GM21717 (cell line): ENCODE data around the gene ENGASE.

Experiments
- ATAC-seq: cut with Tn5 transposase; IDR thresholded peaks from one replicate; pipeline ENCODE4 v1.9.1; 2021; ENCODE audit warnings: mild to moderate bottlenecking, moderate library complexity; ENCODE audit not compliant: unreplicated experiment

Gene ENGASE

DNA sequence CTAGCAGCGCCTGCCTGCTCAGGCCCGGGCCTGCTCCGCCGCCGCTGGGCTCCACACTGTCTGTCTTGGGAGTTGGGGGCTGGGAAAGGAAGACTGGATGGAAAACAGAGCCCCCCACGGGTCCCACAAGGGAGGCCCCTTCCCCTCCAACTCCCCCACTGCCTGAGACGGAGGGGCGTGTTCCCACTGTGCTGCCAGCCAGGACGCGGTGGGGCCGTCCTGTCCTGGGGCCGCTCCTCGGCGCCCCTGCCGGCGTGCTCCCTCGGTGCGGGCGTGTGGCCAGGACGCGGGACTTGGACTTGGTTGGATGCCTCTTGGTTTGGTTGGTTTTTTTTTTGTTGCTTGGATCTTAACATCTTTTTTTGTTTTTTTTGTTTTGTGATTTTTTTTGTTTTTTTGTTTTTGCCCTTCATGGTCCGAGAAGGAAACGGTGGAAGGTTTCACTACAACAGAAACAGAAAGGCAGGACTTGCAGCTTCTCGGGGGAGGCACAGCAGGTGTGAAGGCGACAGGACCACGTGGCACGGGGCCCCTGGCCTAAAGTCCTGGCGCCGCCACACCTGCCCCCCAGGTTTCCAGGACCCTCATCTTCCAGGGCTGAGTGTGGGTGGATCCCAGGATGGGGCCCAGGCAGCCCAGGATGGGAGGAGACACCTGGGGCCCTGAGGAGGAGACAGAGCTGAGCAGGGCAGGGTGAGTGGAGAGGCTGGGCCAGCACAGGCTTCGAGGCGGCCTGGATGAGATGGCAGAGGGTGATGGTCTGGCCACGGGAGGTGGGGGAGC lies 16.0 kb downstream of the ENGASE start:
- ATAC-seq, result no peak

DNA sequence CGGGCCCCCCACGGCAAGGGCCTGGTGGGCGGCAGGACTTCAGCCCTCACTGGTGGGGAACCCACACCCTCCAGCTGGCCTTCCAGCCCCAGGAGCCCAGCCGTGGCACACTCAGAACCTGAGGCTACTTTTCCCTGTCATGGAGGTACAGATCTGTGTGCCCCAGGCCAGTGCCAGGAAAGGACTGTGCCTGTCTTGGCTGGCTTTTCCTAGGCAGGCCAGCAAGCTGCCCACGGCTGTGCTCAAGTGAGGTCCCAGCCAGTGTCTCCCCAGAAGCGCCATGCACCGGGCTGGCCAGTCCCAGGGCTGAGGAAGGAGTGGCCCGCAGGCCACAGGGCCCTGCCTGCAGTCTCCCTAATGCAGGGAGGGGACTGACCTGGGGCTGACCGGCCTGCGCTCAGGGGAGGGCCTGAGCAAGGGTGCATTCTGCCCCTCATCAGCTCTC lies 16.6 kb downstream of the ENGASE start:
- ATAC-seq, result no peak

DNA sequence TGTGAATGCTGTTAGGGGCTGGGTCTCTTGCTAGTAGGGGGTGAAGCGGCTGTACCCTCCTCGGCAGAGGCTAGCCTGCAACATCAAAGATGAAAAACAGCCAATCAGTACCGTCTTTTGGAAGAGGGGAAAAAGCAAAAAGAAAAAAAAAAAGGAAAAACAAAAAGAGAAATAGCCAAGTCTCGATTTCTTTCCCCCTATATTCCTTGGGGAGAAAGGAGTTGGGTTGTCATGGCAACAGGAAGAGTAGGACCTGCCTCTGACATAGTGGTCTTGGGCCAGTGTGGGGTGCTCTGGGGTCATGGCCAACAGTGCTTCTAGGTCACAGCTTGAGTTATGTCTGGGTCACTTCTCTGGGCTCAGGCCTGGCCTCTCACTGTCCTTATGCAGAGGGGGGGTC lies 17.9 kb downstream of the ENGASE start:
- no peak for ATAC-seq

- no peak for ATAC-seq
Observed at GRCh38 chr17:79093270-79093669, 18.6 kb downstream of the ENGASE start.

DNA sequence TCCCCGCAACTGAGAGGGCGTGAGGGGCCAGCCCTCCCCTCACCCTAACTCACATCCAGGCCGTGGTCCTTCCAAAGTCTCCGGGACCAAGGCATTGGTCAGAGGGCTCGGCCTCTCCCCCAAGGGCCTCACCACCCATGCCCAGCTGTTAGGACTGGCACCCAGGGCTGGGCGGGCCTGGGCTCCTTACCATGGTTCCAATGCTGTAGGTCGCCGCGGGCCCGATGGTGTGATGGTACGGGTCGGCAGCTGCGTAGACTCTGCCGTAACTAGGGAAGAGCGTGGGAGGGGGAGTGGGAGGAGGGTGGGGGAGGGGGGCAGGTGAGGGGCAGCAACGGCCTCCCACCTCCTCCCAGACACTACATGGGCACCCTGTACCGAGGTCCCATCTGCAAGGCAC lies 19.6 kb downstream of the ENGASE start:
- ATAC-seq, result no peak

GRCh38 chr17:79095345-79096055 lies 20.9 kb downstream of the ENGASE start:
- no peak for ATAC-seq

DNA sequence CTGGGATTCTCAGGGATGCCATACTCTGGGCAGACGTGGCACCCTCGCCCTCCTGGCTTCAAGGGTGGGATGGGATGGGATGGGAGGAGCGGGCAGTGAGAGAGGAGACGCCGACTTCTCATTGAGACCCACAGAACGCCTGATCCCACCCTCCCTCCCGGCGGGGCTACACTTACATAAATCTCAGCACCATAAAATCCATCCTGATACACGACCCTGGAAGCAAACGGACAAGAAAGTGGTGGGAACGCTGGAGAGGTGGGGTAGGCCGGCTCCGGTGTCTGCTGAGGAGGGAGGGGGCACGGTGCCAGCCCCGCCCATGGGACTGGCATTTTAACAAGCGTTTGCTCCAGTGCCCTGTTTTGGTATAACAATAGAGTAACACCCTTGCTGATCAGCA lies 21.9 kb downstream of the ENGASE start:
- no peak for ATAC-seq

DNA sequence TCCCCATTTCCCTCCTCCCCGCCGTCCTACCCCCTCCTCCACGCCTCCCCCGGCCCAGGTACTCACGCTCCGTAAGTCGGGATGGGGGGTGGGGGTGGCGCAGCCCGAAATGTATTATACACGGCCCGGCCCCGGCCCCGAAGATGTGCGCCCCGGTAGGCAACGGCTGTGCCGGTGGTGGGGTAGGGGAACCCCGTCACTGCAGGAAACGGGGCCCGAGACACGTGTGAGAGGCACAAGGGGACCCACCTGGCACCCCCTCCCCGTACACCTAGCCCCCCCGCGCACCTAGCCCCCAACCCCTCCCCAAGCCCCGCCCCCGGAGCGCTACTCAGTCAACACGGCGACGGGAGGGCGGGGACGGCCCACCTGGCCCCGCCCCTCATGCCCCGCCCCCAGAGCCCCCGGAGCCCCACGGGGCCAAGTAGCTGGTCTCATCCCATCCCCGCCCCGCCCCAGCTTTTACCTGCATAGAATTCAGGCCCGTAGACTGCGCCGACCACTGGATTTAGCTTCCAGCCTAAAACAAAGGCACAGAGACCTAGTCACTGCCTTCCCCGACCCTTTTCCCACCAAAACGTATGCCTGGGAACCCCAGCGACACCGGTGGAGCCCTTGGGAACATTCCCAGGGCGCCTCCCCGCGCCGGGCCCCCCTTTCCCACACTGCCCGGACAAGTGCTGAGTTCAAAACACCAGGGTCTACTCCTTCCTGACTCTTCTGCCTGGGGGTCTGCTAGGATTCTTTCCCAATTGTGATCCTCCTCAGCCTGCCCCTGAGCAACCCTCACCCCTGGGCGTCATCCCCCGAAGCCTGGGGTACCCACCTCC lies 22.8 kb downstream of the ENGASE start:
- ATAC-seq, result no peak

DNA sequence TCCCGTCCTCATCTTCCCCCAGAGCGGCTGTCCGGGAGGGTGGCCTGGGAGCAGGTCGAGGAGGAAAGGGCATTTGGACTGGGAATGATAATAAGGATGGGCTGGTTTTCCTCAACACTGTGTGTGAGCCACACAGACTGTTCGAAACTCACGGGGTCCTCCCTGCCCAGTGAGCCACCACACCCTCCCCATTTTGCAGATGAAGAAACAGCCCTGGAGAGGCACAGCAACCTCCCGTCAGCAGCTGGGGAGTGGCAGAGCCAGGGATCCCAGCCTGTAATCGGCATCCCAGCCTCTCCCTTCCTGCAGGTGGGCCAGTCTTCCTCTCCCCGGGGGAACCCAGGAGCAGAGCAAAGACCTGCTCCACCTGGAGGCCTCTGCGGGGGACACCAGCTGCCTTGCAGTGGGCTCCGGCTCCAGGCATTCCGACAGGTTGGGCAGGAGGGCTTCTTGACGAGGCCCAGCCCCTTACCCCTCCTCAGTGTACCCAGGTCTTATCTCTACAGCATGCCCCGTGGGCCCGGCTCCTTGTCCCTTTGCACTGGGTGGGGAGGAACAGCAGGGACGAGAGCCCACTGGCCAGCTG lies 23.8 kb downstream of the ENGASE start:
- no peak for ATAC-seq

- ATAC-seq, result no peak
Observed at GRCh38 chr17:79100405-79100804, 25.8 kb downstream of the ENGASE start.

DNA sequence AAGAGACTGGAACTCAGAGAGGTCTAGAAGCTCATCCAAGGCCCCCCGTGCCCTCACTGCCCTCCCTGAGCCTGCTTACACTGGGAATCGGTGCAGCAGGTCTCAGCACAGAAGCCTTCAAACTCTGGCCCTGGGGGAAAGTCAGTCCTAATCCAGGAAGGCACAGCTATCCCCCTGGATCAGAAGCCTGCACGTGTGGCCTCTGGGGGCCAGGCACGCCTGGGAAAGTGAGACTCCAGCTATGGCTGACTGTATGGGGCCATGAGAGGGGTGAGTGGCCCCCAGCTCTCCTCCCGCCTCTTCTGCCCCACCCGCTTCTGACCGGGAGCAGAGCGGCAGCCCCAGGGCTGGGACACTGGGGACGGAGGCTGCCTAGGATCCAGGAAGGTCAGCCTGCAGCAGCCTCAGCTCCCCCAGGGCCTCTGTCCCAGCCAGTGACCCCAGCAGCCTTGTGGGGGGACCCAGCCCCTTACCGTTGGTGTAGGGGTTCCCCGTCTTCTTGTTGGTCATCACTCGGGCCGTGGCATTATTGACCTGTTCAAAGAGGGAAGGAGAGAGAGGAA lies 26.6 kb downstream of the ENGASE start:
- ATAC-seq, result no peak

DNA sequence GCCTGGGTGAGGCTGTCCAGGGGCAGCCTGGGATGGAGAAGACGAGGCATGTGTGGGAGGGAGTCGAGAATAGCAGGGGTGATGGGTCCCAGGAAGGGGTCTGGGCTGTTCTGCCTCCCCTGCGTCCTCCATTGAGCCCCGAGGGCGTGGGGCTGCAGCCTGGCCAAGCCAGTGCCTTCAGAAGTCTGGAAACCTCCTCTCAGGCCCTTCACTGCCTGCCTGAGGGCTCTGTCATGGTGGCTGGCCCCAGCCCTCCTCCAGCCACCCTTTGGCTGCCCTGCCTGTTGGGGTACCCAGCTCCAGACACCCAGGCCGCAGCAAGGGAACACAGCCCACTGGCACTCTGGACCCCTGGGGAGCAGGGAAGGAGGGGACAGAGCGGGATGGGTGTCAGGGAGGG lies 27.6 kb downstream of the ENGASE start:
- ATAC-seq, result no peak

DNA sequence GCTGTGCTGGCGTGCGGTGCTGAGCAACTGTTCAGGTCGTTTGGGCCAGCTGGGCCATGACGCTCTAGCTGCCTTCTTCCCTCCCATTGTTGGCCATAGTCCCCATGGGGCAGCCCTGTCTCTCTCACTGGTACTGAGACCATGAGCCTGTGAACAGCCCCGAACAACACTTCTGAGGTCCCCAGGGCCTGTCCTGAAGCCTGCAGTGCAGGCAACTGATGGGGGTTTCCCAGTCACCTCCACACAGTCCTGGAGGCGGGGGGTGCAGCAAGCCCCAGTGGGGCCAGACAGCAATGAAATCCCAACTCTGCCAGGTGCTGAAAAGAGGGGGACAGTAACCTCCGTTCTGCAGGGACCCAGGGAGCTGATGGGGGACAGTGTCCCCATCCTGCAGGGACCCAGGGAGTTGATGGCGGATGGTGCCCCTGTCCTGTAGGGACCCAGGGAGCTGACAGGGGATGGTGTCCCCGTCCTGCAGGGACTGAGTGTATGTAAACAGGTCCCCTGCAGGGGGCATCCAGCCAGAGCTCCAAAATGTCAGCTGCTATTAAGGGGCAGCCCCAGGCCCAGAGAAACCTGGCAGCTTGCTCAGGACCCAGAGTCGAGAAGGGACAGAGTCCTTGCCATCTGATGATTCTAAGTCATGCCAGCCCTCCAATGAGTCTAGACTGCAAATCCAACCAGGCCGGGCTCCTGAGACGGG lies 30.4 kb downstream of the ENGASE start:
- no peak for ATAC-seq

- no peak for ATAC-seq
Observed at GRCh38 chr17:79105937-79106336, 31.3 kb downstream of the ENGASE start.

DNA sequence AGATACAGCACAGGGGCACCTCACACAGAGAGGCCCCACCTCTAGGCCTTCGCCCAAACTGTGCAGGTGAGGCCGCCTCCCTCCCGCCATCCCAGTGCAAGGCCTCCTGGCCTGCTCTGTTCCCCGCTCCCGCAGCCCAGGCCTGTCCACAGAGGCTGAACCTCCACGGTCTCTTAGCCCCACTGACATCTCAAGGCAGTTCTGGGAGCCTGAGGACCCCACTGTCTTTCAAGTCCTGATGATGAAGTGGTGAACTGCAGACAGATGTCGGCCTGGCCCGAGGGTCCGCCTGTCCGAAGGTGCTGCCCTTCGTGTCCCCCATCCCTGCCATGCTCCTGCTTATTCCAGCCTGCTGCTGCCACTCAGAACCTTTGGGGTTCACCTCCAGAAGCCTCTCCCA lies 32.3 kb downstream of the ENGASE start:
- no peak for ATAC-seq

DNA sequence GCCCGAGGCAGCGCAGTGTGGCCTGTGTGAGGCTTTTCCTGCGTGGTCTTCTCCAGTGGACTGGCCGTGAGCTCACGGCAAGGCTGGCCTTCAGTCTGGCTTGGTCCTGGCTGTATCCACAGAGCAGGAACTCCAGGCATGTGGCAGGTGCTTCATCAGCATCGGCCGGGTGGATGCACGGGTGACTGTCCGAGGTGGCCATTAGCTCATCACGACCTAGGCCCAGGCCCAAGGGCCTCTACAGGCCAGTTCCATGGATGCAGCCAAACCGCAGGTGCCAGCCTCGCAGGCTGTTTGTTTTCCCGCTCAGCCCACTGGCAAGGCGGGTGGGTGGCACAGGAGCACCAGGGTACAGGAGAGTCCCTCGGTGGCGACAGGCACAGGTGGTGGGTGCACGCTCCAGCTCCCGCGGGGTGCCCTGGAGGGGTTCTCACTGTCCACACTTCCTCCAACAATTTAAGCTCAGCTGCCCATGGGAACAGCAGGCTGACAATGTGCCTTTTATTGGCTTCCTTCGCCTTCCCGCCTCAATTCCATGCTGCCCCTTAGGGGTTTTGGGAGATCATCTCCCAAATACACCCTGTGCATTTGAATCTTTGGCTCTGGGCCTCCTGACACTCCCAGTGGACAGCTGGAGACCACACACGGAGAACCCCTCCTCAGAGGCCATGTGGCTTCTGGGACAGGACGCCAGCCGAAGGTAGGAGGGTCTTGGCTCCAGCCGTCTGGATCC lies 33.0 kb downstream of the ENGASE start:
- no peak for ATAC-seq

DNA sequence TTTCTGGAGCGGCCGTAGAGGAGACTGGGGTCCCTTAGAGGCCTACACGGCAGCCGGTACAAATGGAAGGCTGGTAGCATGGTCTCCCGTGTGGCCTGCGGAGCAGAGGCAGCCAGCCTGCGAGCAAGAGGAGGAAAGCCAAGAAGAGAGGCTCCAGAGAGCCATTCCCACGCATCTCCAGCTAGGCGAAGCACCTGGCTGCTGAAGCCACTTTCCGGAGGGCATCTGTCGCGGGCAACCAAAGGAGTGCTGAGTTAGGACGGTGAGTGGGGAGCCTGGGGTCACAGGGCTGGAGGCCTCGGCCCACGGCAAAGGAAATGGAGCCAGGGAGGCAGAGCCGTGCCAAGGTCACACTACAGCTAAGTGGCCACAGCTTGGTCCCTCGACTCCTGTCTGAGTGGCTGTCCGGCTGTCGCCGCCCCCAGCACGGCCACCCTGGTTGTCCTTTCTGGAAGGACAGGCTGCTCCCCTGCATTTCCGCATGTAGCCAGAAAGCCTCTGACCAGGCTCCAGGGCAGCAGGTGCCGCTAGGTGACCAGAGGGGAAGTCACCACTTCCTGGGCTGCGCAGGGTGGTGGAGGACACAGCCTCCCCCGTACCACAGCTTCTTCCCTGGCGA lies 33.7 kb downstream of the ENGASE start:
- ATAC-seq, result no peak

- no peak for ATAC-seq
Observed at GRCh38 chr17:79108870-79109269, 34.2 kb downstream of the ENGASE start.

- no peak for ATAC-seq
Observed at GRCh38 chr17:79109584-79109983, 35.0 kb downstream of the ENGASE start.
